GM19193 (cell line): ENCODE measurements around the gene ZBTB42.
A peak's percentile ranks its signal among the peaks of the same experiment; 100 is the strongest.

ENCODE experiments used
- POLR2A ChIP-seq: IDR thresholded peaks from 4 replicates; pipeline ENCODE4 v1.6.1; 2011; ENCODE audit not compliant: insufficient read depth, insufficient read length; ENCODE audit errors: extremely low read depth

Gene ZBTB42

DNA sequence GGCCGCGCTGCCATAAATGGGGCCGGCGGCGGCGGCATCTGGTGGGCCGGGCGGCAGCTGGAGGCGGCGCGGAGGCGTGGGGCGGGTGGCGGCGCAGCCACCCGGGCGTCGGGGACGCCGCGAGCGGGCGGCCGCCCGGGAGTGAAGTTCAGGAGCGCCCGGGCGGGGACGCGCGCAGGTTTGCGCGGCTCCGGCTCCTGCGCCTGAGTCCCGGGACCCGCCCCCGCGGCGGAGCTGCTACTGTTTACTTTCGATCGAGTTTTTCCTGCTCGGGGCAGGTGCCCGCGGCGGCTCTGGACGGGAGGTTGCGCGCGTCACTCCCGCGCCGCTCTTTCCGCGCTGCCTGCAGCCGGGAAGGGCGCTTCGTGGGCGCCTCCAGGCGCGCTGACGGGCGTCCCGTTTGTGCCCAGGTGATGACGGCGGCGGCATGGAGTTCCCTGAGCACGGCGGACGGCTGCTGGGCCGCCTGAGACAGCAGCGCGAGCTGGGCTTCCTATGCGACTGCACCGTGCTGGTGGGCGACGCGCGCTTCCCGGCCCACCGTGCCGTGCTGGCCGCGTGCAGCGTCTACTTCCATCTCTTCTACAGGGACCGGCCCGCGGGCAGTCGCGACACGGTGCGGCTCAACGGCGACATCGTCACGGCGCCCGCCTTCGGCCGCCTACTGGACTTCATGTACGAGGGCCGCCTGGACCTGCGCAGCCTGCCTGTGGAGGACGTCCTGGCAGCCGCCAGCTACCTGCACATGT, at the start of gene ZBTB42:
Gene ZBTB42 (plus strand): TSS at position 331 of the 749 bp plus-strand sequence. CDS start 97 bp downstream, at position 428.
- TF ChIP-seq POLR2A = no peak

DNA sequence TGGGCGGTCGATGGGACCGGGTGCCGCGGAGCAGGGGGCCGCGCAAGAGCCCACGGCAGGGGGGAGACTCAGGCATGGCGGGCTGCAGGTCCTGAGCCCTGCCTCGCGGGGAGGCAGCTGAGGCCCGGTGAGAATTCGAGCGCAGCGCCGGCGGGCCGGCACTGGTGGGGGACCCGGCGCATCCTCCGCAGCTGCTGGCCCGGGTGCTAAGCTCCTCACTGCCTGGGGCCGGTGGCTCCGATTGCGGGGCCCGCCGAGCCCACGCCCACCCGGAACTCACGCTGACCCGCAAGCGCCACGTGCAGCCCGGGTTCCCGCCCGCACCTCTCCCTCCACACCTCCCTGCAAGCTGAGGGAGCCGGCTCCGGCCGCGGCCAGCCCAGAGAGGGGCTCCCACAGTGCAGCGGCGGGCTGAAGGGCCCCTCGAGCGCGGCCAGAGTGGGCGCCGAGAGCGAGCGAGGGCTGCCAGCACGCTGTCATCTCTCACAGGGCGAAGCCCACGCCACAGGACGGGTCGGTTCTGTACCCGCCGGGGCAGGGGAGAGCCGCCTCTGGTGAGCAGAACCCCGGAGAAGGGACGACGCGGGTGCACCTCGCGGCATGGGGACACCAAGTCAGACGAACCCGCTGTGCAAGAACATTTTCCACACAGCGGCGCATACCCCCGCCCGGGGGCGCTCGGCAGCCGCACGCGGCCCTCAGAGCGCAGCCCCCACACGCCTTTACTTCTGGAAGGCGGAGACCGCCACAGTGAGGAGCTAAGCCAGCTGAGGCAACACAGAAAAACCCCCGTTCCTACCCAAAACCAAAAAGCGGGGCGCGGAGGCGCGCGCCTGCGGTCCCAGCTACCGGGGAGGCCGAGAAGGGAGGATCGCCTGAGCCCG, 49.1 kb upstream of the ZBTB42 start:
- TF ChIP-seq POLR2A = no peak

DNA sequence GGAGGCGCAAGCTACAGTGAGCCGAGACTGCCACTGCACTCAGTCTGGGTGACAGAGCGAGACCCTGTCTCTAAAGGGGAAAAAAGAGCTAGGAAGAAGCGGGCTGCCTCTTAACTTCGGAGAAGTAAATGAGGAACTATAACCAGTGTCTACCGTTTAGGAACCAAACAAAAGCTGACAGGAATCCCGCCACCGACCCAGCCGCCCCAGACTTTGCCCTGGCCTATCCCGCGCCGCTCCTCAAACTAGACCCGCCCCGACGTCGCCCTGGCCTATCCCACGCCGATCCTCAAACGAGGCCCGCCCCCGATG, 48.5 kb upstream of the ZBTB42 start:
- peak; percentile 37 for TF ChIP-seq POLR2A

DNA sequence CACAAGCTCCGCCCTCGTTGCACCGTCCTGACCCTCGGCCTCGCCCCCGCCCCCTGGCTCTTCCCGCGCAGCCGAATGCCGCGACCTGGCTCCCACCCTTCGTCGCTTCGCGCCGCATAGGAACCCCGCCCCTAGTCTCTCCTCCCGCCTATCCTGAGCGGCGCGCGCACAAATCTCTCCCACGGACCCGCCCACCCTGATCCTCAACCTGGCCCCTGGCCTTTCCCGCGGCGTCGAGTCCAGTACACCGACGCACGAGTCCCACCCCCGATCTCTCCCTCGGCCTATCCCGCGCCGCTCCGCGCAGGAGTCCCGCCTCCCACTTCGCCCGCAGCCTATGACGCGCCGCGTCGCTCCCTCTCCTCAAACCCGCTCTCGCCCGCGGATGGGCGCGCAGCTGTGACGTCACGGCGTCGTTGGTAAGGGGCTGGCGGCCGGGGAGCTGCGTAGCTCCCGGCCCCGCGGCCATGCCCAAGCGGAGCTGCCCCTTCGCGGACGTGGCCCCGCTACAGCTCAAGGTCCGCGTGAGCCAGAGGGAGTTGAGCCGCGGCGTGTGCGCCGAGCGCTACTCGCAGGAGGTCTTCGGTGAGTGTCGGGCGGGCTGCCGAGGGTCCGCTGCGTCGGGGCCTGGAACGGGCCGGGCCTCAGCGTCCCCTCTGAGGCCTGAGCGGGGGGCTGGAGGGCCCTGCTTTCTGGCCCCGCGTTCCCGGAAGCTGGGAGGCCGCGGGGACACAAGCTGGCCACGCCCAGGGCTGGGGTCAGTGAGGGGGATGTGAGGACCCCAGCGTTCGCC, 48.0 kb upstream of the ZBTB42 start, which contains the start of gene SIVA1:
Gene SIVA1 (plus strand): TSS at position 413 of the 793 bp plus-strand sequence. CDS start 55 bp downstream, at position 468.
- TF ChIP-seq POLR2A = peak; percentile 76

DNA sequence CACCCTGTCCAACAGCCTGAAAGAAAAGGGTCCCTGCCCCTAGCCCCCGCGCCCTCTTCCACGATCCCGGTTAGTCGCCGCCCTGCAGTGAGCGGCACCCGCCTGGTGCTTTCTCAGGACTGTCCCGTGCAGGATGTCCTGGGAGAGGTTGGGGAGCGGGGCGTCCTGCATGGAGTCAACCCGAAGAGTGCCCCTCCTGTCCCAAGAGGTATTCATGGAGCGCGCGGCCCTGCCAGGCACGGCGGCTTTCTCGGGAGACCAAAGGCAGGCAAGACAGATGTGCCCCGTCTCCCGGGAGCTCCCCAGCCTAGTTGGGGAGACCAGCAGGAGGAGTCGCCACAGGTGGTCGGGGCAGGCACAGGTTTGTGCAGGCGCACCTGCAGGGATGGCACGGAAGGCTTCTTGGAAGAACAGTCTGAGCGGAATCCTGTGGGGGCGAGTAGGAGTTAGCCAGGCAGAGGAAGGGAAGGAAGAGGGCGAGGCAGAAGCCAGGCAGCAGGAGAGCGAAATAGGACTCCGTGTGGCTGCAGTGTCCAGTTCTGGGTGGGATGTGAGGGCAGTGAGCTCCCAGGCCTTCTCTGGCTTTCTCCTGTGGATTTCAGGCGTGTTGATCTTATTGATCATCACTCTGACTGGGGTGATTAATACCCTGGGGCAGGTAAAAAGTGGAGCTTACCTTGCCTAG, 47.2 kb upstream of the ZBTB42 start:
- no peak for TF ChIP-seq POLR2A

DNA sequence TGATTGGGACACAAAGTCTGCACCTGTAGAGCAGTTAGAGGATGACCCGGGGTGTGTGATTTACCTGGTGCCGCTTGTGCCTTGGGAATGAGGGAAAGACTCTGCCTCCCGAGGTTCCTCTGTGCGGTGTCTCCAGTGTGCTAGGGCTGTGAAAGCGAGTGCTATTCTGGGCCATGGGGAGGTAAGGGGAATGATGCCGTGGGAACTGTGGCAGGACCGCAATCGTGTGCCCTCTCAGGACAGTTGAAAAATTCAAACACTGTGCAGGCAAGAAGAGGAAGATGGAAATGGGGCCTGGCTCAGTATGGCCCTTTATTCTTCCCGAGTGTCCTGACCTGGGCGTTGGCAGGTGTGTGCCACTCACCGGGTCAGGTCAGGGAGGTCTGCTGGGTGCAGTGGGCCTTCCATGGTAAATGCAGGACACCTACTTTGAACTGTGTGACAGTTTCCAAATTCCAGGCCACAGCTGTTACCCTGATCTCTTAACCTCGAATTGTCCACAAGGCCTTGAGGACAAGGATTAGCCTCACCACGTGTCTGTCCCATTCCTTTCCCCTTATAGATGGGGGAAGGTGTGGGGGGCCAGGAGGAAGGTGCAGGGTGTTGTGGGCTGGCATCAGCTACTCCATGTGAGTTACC, 46.6 kb upstream of the ZBTB42 start:
- no peak for TF ChIP-seq POLR2A

DNA sequence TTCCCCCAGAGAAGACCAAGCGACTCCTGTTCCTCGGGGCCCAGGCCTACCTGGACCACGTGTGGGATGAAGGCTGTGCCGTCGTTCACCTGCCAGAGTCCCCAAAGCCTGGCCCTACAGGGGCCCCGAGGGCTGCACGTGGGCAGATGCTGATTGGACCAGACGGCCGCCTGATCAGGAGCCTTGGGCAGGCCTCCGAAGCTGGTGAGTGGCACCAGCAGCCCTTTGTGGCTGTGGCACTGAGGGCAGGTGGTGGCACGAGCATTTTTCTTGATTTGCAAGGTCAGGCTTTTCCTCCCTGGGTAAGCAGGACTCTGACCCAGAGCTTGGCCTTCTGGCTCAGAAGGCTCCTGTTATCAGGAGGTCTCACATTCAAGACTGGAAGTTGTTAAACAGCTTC, 45.3 kb upstream of the ZBTB42 start:
- TF ChIP-seq POLR2A = no peak

DNA sequence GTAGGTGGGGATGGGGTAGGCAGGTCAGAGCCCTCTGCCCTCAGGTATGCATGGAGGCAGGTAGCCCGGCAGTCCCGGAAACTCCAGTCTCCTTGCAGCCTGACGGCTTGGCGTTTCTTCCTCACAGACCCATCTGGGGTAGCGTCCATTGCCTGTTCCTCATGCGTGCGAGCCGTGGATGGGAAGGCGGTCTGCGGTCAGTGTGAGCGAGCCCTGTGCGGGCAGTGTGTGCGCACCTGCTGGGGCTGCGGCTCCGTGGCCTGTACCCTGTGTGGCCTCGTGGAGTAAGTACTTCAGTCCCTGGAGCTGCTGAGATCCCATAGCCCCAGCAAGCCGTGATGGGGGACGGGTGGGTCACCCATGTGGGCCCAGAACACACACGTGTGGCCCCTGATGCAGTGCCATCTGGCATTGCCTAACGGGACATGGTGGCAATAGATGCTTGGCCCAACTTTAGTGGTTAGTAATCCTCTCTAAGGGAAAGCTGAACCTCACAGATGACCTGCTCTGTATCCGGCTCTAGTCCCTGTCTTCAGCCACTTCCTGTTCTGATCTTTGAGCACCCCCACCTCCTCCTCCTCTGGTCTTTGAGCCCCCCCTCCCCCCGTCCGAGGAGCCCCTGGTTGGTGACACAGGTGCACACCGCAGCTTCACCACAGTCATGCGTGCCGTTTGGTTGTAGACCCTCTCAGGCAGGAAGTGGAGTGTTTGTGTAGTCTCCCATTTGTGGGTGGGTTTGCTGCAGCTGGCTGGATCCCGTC, 44.2 kb upstream of the ZBTB42 start:
- no peak for TF ChIP-seq POLR2A

DNA sequence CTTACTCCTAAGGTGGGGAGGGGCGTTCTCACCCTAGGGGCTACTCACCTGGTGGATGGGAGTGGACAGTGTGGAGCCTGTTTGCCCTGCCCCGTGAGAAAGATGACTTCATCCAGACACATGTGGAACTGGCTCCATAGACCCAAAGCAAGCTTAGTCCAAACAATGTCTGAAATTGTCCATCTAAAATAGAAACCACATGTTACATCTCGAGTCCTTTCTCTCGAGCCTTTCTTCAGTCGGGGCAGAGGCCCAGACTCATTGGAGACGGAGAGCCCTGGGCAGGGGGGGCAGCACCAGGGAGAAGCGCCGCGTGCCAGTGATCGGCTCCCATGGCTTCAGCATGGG, 43.7 kb upstream of the ZBTB42 start:
- TF ChIP-seq POLR2A = no peak

DNA sequence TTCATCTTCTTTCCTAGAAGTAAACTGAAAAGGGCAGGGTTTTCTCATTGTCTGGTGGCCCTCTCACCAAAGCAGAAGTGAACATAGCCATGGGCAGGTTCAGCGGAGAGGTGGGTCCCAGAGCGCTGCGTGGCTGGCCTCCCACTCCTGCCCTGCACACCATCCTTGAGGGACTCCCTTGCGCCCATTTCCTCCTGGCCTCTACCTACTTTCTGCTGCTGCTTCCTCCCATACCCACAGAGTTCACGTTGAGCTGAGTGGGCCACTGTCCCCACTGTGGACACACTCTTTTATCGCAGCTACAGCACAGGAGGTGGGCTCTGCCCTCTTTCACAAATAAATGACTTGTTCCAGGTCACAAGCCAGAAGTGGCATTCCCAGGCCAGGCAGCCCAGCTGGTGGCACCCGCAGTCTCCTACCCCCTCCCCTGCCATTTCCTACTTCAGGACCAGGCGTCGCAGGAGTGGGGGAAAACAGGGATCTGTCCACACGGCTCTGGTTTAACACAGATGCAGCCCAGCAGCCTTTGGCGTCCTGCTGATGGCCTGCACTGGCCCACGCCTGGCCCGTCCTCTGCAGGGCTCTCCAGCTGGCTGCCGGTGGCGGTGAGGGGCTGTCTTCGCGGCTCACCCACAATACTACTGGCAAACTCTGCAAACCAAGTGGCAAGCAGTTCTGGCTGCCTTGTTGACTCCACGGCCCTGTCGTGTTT, 43.1 kb upstream of the ZBTB42 start:
- no peak for TF ChIP-seq POLR2A

DNA sequence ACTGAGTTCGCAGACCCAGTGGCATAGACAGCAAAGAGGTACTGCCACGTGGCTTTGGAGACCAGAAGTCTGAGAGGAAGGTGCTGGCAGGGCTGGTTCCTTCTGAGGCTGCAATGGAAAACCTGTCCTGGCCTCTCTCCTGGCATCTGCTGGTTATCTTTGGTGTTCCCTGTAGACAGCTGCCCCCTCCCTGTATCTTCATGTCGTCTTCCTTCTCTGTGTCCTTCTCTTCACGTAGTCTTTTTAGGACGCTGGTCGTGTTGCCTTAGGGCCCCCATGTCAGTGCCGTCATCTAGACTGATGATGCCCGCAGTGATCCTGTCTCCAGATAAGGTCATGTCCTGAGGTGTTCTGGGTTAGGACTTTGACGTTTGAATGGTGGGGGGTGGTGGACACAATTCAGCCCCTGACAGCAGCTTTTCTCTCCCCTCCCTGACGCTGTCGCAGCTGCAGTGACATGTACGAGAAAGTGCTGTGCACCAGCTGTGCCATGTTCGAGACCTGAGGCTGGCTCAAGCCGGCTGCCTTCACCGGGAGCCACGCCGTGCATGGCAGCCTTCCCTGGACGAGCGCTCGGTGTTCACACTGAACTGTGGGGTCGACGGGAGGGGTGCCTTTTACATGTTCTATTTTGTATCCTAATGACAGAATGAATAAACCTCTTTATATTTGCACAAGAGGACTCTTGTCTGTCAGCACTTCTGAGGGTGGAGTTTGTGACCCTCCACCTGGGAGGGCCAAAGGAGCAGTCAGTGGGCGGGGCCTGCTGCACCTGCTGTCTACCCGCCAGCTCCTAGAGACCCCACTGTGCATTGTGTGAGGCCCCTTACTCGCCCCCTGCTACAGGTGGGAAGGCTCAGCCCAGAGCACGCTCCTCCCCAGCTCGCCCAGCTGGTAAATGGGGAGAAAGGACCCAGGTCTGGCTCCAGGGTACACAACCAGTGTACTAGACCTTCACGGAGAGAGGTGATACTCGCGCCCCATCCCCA, 41.6 kb upstream of the ZBTB42 start:
- no peak for TF ChIP-seq POLR2A

DNA sequence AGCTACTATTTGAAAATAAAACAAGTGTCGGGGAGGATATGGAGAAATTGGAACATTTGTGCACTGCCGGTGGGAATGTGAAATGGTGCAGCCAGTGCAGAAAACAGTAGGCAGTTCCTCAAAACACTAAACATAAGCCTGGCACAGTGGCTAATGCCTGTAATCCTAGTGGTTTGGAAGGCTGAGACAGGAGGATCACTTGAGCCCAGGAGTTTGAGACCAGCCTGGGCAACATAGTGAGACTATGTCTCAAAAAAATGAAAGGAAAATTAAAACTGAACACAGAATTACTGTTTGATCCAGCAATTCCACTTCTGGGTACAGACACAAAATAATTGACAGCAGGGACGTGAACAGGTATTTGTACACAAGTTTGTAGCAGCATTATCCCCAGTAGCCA, 35.4 kb upstream of the ZBTB42 start:
- TF ChIP-seq POLR2A = no peak
